HL-60 (cell line): ENCODE data around the gene DMD.

Experiments
- DNase-seq, 2 experiments: peaks; one replicate each; pipeline ENCODE4 v3.0.0-alpha.2; 2010 to 2020; ENCODE audit warnings: low read depth in 1 of 2, low spot score in 1 of 2
- H3K27ac ChIP-seq: fragments of 250-450 bp; sonication (Bioruptor Pico); replicated peaks from 2 replicates; pipeline ENCODE4 v1.5.1; 2020; ENCODE audit warnings: mild to moderate bottlenecking, moderate library complexity
- H3K27me3 ChIP-seq: fragments of 250-450 bp; sonication (Bioruptor Pico); 2 replicates; pipeline ENCODE4 v1.5.1; 2021; ENCODE audit warnings: mild to moderate bottlenecking, moderate library complexity; ENCODE audit not compliant: insufficient read depth, poor library complexity, severe bottlenecking
- H3K4me3 ChIP-seq: replicated peaks from 2 replicates; pipeline ENCODE4 v1.5.1; 2011; ENCODE audit warnings: mild to moderate bottlenecking, control low read depth, low read length; ENCODE audit not compliant: insufficient read depth
- CTCF ChIP-seq: IDR thresholded peaks from one replicate; pipeline ENCODE4 v1.5.1; 2011; ENCODE audit warnings: low read length, control low read depth, inconsistent platforms; ENCODE audit not compliant: insufficient read depth
- GABPA ChIP-seq: IDR thresholded peaks from 2 replicates; pipeline ENCODE4 v1.6.1; 2012; ENCODE audit warnings: low read depth
- POLR2AphosphoS5 ChIP-seq: IDR thresholded peaks from 2 replicates; pipeline ENCODE4 v1.6.1; 2012; ENCODE audit warnings: low read depth
- REST ChIP-seq: IDR thresholded peaks from 2 replicates; pipeline ENCODE4 v1.6.1; 2012; ENCODE audit warnings: low read depth; ENCODE audit not compliant: insufficient replicate concordance
- SPI1 ChIP-seq: IDR thresholded peaks from 2 replicates; pipeline ENCODE4 v1.6.1; 2012; ENCODE audit warnings: low read depth, mild to moderate bottlenecking, borderline replicate concordance

The DMD gene

GRCh38 chrX:31307952-31308351 is 1903.4 kb downstream of the DMD start:
- TF ChIP-seq GABPA (no peak), POLR2AphosphoS5 (no peak)
- Histone ChIP-seq H3K4me3 (no peak overlapping the region), H3K27me3 (no peaks in the 10 kb centered on the region), H3K27ac (no peak overlapping the region)
- DNase-seq, result no peak

GRCh38 chrX:31302573-31303075 is 1908.7 kb downstream of the DMD start:
- no peak for TF ChIP-seq REST
- no peak for TF ChIP-seq SPI1
- TF ChIP-seq CTCF, result no peak
- no peak for TF ChIP-seq GABPA
- no peak for TF ChIP-seq POLR2AphosphoS5
- H3K4me3 ChIP-seq, result no peak overlapping the region

GRCh38 chrX:31301941-31302340 is 1909.4 kb downstream of the DMD start:
- H3K4me3 ChIP-seq, result no peak overlapping the region
- TF ChIP-seq POLR2AphosphoS5, result no peak
- TF ChIP-seq SPI1, result no peak
- TF ChIP-seq CTCF, result no peak
- TF ChIP-seq REST, result no peak
- TF ChIP-seq GABPA, result no peak
- H3K27ac ChIP-seq, result no peak overlapping the region
- H3K27me3 ChIP-seq, result no peaks in the 10 kb centered on the region
- DNase-seq, result no peak

More at GRCh38 chrX:31302573-31303075, 1908.7 kb downstream of the DMD start:
- DNase-seq, result no peak
- no peaks in the 10 kb centered on the region for H3K27me3 ChIP-seq
- no peak overlapping the region for H3K27ac ChIP-seq

DNA sequence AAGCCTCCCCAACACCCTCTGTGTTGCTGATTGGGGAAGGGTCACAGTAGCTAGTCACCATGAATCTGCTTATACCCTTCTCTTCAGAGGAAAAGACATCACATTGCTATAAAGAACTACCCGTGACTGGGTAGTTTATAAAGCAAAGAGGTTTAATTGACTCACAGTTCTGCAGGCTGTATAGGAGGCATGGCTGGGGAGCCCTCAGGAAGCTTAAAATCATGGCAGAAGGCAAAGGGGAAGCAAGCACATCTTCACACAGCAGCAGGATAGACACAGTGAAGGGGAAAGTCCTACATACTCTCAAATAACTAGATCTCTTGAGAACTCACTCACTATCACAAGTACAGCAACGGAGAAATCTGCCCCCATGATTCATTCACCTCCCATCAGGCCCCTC is 1910.1 kb downstream of the DMD start:
- DNase-seq, result no peak
- no peak overlapping the region for H3K4me3 ChIP-seq
- TF ChIP-seq SPI1 (no peak), GABPA (no peak), REST (no peak), CTCF (no peak), POLR2AphosphoS5 (no peak)
- no peak overlapping the region for H3K27ac ChIP-seq
- no peaks in the 10 kb centered on the region for H3K27me3 ChIP-seq
